PC-3 (cell line): Measurements from ENCODE around the gene CCDC110.

Experiments
- CTCF ChIP-seq: fragments of 300-600 bp; sonication (generic); conservative IDR thresholded peaks from 2 replicates; pipeline ENCODE4 v1.5.1; 2017; ENCODE audit warnings: antibody characterized with exemption, low read depth, mild to moderate bottlenecking, low read length
- EZH2 ChIP-seq: fragments of 300-600 bp; sonication (generic); IDR thresholded peaks from one replicate; pipeline ENCODE4 v1.6.1; 2017; ENCODE audit warnings: antibody characterized with exemption, mild to moderate bottlenecking, low read length; ENCODE audit not compliant: unreplicated experiment
- EZH2phosphoT487 ChIP-seq: fragments of 300-600 bp; sonication (generic); IDR thresholded peaks from 2 replicates; pipeline ENCODE4 v1.6.1; 2018; ENCODE audit warnings: mild to moderate bottlenecking, antibody characterized with exemption, low read length, borderline replicate concordance

GRCh38 chr4:185500576-185500975 is 29.0 kb upstream of the CCDC110 start:
- no peak for TF ChIP-seq CTCF
- TF ChIP-seq EZH2 = no peak
- TF ChIP-seq EZH2phosphoT487 = no peak
